GM12875 (cell line): ENCODE data around the gene ZBTB7C.

Source experiments
- H3K4me3 ChIP-seq: one replicate; pipeline ENCODE4 v1.5.1; 2011; ENCODE audit warnings: low read depth, low read length, control low read depth
- TF ChIP-seq, protein P1 (sequence below): IDR thresholded peaks from 2 replicates; pipeline ENCODE4 v1.5.1; 2011; ENCODE audit warnings: low read depth, mild to moderate bottlenecking, control low read depth, inconsistent platforms, low read length, moderate library complexity, borderline replicate concordance; ENCODE audit not compliant: insufficient read depth

Gene ZBTB7C

DNA sequence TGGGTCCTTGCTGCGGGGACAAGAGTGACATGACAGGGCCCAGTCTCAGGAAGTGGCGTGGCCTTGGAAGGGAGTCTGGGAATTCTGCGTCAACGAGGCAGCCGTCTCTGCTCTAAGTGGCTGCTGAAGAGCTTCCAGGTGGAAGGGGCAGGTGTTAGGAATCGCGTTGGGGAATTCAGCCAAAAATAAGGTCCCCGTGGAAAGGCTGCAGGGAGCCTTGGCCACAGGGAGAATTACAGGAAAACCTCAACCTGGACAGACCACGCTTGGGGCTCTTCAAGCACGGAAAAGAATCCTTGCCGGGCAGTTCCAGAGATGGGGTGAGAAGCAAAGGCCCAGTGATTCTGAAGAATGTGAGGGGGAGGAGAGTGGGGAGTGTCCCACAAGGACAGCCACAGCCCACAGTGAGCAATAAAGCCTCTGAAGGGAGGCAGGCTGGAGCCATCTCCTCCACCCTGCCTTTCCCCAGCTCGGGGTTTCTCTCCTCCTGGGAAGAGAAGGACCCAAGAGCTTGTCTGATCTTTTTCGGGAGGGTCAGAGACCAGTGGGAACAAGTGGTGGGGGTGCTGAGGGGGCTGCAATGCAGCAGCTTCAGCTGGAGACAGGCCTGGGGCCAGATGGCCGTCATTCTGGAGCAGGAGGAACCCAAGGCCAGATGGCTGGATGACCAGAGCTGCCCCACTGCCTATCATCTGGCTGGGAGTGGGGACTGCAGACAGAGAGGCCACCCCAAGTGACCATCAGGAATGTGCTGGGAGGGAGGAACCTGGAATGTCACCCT lies 372.4 kb downstream of the ZBTB7C start:
- no peak overlapping the region for H3K4me3 ChIP-seq
- TF ChIP-seq, protein P1, sequence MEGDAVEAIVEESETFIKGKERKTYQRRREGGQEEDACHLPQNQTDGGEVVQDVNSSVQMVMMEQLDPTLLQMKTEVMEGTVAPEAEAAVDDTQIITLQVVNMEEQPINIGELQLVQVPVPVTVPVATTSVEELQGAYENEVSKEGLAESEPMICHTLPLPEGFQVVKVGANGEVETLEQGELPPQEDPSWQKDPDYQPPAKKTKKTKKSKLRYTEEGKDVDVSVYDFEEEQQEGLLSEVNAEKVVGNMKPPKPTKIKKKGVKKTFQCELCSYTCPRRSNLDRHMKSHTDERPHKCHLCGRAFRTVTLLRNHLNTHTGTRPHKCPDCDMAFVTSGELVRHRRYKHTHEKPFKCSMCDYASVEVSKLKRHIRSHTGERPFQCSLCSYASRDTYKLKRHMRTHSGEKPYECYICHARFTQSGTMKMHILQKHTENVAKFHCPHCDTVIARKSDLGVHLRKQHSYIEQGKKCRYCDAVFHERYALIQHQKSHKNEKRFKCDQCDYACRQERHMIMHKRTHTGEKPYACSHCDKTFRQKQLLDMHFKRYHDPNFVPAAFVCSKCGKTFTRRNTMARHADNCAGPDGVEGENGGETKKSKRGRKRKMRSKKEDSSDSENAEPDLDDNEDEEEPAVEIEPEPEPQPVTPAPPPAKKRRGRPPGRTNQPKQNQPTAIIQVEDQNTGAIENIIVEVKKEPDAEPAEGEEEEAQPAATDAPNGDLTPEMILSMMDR: no peak

DNA sequence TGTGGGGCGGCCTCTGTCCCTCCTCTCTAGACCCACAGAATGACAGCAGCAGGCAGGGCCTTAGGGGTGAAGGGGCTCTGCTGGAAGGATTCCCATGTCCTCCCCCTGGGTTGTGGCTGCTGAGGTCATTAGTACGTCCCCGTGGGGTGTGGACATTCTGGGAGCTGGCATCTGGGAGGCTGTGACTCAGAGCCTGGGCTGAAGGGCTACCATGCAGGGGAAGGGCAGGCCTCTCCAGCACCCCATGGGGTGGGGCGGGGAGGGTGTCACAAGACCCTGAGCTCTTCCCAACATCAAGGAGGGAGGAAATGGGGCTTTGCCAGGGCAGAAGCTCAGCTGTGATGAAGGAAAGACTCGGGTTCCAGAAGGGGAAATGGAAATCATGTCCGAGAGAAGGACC lies 373.0 kb downstream of the ZBTB7C start:
- TF ChIP-seq, protein P1: no peak
- no peak overlapping the region for H3K4me3 ChIP-seq

DNA sequence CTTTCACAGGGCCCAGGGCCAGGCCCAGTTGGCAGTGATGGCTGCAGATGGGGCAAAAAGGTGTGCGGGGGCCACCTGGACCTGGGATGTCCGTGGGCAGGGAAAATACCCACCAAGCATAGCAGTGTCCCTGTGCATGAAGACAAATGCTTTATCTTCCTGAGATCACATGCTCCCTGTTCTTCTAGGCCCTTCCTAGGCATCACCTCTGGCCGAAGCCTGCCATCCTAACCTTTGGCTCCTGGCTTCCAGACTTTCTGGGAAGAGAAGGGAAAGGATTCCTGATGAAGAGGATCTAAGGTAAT lies 373.7 kb downstream of the ZBTB7C start:
- TF ChIP-seq, protein P1: no peak

DNA sequence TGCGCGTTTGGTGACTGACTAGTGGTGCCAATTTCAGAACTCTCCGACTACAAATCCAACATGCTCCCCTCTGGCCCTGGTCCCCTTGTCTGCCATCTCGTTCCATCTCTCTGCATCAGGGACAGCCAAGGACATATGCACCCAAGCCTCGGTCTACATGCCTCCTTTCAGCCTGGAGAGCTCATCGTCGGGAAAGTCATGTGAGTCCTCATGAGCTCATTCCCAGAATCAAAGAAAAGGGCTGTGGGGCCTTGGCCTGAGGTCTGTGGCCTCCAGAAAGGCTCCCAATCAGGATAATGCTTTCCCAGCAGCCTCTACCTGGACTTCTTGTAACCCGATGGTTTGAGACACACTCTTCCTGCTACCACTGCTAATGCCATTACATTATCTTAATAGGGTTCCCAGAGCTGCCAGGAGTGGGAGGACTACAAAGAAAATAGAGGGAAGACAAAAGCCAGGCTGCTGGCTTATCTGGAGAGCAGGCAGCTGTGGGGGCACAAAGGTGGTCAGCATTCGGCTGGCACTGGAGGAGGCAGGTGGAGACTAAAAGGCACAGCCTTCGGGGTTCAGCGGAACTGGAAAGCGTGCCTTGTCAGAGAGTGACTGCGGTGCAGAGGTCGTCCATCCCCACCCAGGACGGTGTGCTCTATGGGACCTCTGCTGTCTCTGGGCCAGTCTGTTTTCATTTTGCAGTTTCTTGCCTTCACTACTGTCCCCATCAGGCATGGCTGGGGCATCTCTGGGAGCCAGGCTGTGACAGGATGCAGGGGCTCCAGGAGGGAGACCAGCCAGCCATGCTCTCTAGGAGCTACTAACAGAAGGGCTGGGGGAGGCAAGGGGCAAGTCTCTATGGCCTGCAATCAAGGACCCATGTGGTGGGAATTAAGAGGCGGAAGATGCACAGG lies 374.3 kb downstream of the ZBTB7C start:
- H3K4me3 ChIP-seq: no peak overlapping the region
- TF ChIP-seq, protein P1: no peak

More for the DNA sequence above, 373.7 kb downstream of the ZBTB7C start:
- no peak overlapping the region for H3K4me3 ChIP-seq

DNA sequence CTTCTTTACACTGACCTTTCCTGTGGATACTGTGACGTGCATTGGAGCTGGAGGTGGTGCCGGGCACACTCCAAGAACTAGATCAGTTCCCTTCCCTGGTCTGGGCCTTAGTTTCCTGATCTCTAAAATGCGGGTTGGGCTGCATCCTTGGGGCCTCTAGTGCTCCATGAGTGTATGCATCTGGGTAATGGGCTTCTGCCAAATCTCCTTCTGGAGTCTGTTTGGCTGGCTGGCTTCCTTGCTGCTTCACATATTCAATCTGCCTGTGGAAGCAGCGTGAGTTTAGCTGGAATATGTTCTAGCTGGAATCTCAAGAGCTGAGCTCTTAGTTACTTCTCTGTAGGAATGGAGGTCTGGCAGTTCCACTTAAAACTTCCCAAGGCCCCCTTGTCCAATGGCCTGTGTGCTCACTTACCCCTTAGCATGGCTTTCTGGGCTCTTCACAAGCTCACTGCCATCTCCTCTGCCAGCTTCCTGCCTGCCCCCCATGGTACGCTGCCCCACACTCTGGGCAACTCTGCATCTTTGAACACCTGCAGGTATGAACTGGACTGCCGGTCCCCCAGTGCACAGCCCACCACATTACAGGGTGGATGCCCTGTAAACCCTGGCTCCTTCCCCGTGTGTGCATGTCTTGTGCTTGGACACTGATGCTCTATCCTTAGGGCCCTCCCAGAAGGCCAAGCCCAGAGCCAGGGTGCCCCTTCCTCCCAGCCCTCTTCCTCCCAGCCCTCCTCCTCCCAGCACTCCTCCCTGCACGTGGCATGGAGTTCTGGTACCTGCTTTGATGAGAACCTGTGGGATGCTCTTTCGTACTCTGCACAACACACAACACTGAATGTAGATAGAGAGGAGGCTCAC lies 375.2 kb downstream of the ZBTB7C start:
- H3K4me3 ChIP-seq: no peak overlapping the region
- TF ChIP-seq, protein P1: no peak

DNA sequence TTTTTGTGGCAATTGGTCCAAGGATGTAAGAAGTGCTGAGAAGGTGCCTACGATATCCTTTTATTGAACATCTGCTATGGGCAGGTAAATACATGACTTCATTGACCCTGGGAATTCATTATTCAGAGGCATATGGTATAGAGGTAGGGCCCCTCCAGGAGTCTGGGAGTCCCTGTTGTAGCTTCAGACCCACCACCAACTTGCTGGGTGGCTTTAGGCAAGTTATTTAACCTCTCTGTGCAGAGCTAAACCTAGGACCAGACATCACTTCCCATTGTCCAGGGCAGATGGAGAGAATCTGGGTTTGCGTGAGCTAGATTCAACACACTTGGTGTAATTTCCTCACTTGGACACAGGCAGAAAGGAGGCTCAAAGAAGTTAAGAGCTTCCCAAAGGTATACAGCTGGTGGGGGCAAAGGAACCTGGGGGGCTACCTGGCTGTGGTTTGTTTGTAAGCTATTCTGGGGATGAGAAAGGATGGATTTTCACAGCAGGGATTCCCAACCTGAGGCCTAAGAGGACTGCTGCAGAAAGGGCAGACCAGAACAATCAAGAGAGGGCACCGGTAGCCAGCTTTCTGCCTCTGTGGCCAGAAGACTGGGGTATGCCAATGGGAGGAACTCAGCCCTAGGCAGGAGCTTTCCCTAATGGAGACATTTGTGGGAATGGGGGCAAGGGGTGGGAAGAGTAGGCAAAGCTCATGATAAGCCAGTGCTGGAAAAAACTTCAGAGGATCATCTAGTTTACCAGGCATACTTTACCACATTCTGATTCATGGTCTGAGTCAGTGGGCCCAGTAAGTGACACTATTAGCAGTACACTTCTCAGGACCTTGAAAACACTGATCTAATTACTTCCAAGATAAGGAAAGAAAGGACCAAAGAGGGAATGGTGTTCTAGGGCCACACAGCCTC lies 376.1 kb downstream of the ZBTB7C start:
- TF ChIP-seq, protein P1: no peak
- no peak overlapping the region for H3K4me3 ChIP-seq
